Stimulated activated CD4-positive, alpha-beta T cell treated with anti-CD3 and anti-CD28 coated beads, TNF-alpha, amount 100 ng/mL, for 48 hours (primary cell): ENCODE results near the gene SETBP1.

Experiments used
- DNase-seq, 3 donors: peaks; one replicate each; pipeline ENCODE4 v3.0.0-alpha.2; 2020; ENCODE audit warnings: low read depth in 3 of 3

SETBP1 gene

DNA sequence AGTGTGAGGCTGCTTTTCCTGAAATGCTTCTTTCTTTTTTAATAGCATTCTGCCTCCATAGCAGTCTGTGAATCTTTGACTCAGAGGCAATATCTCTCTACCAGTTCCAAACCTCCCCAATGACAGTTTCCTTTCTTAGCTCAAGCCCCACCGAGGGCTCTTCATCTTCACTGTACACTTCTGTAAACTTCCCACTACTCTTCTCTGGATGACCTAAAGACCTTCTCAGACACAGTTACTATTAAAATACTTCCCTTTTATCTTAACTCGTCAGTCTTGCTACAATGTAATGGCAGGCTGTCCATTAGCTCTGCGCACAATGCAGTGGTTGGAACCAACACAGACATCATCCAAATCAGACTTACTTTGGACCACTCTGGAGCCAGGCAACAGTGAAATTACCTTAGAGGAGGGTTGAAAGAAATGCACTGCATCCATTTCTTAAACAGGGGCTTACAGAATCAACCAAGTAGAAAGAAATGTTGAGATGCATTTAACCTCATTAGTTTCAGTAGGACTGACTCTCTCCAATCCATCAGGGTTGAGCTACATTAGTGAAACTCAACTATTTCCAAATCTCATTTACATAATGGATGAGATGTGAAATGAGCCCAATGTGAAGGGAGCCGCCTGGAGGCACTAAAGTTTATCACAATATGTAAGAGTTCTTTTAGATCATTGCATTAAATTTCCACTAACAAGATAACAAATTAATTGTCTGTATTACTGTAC lies 343.8 kb downstream of the SETBP1 start:
- DNase-seq: no peak

GRCh38 chr18:45025089-45025450 lies 344.4 kb downstream of the SETBP1 start:
- no peak for DNase-seq

DNA sequence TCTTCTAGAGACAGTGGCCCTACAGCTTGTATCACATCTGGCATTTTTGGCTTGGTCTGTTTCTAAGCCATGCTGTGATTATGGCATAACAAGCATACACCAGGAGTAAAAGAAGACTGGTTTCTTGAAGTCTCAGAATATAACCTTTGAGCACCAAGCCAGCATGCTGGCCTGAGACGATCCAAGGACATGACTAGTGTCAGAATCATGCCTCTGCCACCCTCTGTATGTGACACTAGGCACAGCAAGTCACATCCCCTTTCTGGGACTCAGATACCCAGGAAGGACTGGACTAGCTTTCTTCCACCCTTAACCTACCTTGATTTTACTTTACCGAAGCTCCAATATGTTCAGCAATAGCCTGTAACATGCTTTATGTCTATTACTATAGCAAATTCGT lies 345.5 kb downstream of the SETBP1 start:
- DNase-seq: no peak

GRCh38 chr18:45034179-45034578 lies 353.5 kb downstream of the SETBP1 start:
- no peak for DNase-seq

- no peak for DNase-seq
Observed at GRCh38 chr18:45037618-45038017, 356.9 kb downstream of the SETBP1 start.

DNA sequence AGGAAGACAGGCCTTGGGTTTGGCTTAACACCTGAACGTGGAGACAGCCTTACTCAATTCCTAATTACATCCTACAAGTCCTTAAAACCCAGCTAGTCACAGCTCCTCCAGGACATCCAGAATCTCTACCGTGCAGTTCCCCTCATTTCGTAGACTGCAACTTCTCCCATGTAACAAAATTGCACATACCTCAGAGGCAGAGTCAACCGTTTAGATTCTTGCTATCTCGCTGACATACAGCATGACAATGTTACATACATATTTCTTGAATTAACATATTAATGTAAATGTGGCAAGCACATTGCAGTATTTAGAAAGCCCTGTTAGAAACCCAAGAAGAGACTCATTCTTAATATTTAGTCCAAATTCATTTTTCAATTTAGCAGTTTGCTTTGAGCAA lies 358.7 kb downstream of the SETBP1 start:
- DNase-seq: no peak

- DNase-seq: no peak
Observed at GRCh38 chr18:45040879-45041278, 360.2 kb downstream of the SETBP1 start.

- DNase-seq: no peak
Observed at GRCh38 chr18:45044787-45045186, 364.1 kb downstream of the SETBP1 start.

DNA sequence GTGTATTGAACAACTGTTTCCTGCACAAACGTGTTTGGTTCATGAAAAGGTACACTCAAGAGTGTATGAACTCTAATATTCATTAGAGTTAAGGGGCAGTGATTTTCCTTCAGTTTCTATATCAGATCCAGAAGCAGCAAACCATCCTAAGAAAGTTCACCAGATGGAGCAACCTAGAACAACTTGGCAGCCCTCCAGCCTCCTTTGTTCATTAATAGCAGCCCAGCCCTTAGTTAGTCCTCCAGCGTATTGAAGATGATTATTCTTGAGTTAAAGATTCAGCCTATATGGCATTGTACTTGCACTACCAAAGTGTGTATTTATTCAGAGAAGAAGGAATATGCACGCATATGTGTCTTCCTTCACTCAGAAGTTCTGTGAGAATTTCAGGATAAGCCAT lies 365.5 kb downstream of the SETBP1 start:
- no peak for DNase-seq

DNA sequence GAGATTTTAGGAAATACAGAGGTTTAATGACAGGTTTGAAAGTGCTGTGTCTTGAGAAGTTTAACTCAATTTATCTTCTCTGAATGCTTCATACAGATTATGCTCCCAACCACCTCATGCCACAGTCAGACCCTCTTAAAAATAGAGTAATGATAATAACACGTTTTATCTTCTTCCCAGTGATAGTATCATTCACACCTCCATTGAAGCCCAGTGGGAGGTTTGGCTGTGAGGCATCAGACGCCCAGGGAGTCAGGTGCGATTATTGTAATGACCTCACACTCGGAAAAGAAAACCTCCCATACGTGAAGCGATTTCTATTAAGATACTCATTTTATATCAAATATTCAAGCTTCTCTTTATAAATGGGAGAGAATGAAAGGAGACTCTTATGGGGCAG lies 366.3 kb downstream of the SETBP1 start:
- no peak for DNase-seq

DNA sequence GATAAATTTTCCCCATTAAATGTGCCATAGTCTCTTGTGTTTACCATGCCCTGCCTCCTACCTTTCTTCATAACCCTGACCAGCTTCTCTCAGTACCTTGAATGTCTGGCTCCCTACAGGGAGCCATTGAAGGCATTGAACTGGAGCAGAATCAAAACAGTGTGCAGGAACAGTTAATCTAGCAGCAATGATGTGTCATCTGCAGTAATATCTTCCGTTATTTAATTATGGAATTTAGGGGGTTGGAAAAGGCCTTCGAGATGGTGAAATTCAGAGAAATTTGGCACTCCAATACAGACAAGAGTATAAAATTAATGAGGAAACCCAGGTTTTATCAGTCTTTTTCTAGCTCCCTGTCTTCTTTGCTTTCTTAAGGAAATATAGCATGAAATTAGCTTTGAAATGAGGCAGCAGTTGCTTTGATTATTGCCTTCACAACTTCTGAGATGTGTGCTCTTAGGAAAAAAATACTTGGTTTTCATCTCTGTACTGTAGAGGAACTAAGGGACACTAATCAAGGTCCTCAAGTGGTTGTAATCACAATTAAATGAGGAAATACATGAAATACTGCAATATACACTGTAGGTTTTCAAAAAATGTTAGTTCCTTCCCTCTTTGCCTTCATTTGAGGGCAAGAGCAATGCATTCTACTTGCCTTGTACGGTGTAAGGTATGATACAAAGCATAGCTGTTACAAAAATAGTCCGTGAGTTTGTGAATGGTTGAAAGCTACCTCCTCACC lies 369.1 kb downstream of the SETBP1 start:
- DNase-seq: no peak

- no peak for DNase-seq
Observed at GRCh38 chr18:45050712-45051601, 370.3 kb downstream of the SETBP1 start.

- no peak for DNase-seq
Observed at GRCh38 chr18:45054636-45055035, 373.9 kb downstream of the SETBP1 start.

GRCh38 chr18:45055811-45056210 lies 375.1 kb downstream of the SETBP1 start:
- DNase-seq: no peak

DNA sequence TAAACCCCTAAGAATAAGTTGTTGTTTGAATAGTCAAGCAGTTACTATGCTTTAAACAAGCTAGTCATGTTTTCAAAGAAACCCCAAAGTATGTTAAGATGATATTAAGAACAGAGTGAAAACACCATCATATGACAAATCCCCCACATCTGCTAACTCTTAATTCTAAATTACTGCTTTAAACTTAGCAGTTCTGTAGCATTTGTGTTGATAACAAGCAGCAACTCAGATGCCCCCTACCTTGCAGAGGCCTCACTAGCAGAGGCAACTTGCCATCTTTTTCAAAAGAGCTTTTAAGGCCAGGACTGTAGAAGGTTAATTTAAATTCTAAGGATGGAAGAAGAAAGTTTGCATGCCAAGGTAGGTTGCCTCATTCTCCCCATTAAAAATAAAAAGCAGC lies 376.2 kb downstream of the SETBP1 start:
- no peak for DNase-seq

- no peak for DNase-seq
Observed at GRCh38 chr18:45057955-45058600, 377.4 kb downstream of the SETBP1 start.

GRCh38 chr18:45059695-45060094 lies 379.0 kb downstream of the SETBP1 start:
- DNase-seq: no peak

- no peak for DNase-seq
Observed at GRCh38 chr18:45060102-45060501, 379.4 kb downstream of the SETBP1 start.

GRCh38 chr18:45061359-45061758 lies 380.7 kb downstream of the SETBP1 start:
- no peak for DNase-seq

GRCh38 chr18:45063246-45064038 lies 382.8 kb downstream of the SETBP1 start:
- DNase-seq: no peak

DNA sequence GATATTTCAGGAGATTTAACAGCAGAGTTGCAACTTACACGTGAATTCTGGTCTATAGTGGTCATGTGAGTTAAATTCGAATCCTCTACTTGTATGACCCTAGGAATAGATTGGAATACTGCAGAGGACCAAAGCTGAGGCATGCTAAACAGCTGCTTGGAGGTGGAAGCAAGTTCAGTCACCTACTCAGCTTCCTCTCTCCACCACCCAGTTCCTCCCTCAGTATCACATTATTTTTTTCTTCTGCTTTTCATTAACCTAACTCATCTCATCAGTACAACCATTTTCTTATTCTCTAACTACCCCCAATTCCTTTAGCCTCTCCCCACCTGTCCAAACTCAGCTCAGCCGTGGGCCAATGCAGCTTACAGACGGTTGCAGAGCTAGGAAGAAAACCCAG lies 385.5 kb downstream of the SETBP1 start:
- DNase-seq: no peak
